HEK293T (cell line): Measurements from ENCODE around the gene OSTF1.

Experiments
- ARNT ChIP-seq: fragments of 450-650 bp; IDR thresholded peaks from 2 replicates; pipeline ENCODE4 v1.6.1; 2017; ENCODE audit warnings: mild to moderate bottlenecking
- BHLHE40 ChIP-seq: fragments of 450-650 bp; IDR thresholded peaks from 2 replicates; pipeline ENCODE4 v1.6.1; 2016; ENCODE audit warnings: mild to moderate bottlenecking, moderate library complexity, borderline replicate concordance
- FOXK2 ChIP-seq: fragments of 450-650 bp; IDR thresholded peaks from 2 replicates; pipeline ENCODE4 v1.6.1; 2016; ENCODE audit warnings: mild to moderate bottlenecking
- FOXM1 ChIP-seq: fragments of 450-650 bp; IDR thresholded peaks from 2 replicates; pipeline ENCODE4 v1.6.1; 2017; ENCODE audit warnings: mild to moderate bottlenecking, borderline replicate concordance
- HDGF ChIP-seq: fragments of 450-650 bp; IDR thresholded peaks from 2 replicates; pipeline ENCODE4 v1.6.1; 2017; ENCODE audit warnings: antibody characterized with exemption, borderline replicate concordance
- LEF1 ChIP-seq: fragments of 450-650 bp; IDR thresholded peaks from 2 replicates; pipeline ENCODE4 v1.6.1; 2017; ENCODE audit warnings: mild to moderate bottlenecking, borderline replicate concordance
- SP1 ChIP-seq: fragments of 450-650 bp; IDR thresholded peaks from 2 replicates; pipeline ENCODE4 v1.6.1; 2017
- TARDBP ChIP-seq: fragments of 450-650 bp; IDR thresholded peaks from 2 replicates; pipeline ENCODE4 v1.6.1; 2016
- ZNF384 ChIP-seq: fragments of 450-650 bp; IDR thresholded peaks from 2 replicates; pipeline ENCODE4 v1.6.1; 2016
- TF ChIP-seq, protein P1 (sequence below): fragments of 450-650 bp; IDR thresholded peaks from 2 replicates; pipeline ENCODE4 v1.6.1; 2016

DNA sequence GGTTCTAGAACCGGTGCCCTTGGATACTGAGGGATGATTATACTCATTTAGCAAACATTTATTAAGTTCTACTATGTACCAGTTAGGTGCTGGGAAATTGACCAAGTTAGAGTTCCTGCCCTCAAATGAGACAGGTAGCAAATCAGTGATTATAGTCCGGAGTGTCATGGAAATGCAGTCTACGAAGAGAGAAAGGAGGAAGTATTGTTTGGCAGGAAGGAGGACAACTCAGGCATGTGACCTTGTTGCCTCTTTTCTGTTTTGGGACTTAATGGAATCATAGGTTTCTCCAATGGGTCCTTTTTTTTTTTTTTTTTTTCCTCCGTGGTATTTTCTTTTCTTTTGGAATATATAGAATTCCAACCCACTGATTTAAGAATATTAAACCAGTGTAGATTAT, 28.0 kb downstream of the OSTF1 start:
- TF ChIP-seq HDGF (no peak), SP1 (no peak), ZNF384 (no peak), LEF1 (no peak), FOXK2 (no peak), ARNT (no peak), FOXM1 (no peak), BHLHE40 (no peak), TARDBP (no peak)
- TF ChIP-seq, protein P1, sequence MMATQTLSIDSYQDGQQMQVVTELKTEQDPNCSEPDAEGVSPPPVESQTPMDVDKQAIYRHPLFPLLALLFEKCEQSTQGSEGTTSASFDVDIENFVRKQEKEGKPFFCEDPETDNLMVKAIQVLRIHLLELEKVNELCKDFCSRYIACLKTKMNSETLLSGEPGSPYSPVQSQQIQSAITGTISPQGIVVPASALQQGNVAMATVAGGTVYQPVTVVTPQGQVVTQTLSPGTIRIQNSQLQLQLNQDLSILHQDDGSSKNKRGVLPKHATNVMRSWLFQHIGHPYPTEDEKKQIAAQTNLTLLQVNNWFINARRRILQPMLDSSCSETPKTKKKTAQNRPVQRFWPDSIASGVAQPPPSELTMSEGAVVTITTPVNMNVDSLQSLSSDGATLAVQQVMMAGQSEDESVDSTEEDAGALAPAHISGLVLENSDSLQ, result no peak
